HUES64 (cell line): ENCODE data around the gene FAM90A1.
"Not testable (repeated sequence)": the region's sequence is repeated elsewhere in the genome, so short reads cannot be mapped to it uniquely, and the experiment has no call there.

Source experiments
- H3K27ac ChIP-seq: 2 replicates; pipeline ENCODE4 v1.7.0; 2013; ENCODE audit warnings: low read depth, low read length, inconsistent platforms
- H3K27me3 ChIP-seq: 2 replicates; pipeline ENCODE4 v1.6.1; 2013; ENCODE audit warnings: mild to moderate bottlenecking, low read length; ENCODE audit not compliant: insufficient read depth
- H3K36me3 ChIP-seq: 2 replicates; pipeline ENCODE4 v1.6.1; 2013; ENCODE audit warnings: mild to moderate bottlenecking, low read length; ENCODE audit not compliant: insufficient read depth
- H3K4me1 ChIP-seq: 2 replicates; pipeline ENCODE4 v1.6.1; 2013; ENCODE audit warnings: mild to moderate bottlenecking, low read length, moderate library complexity; ENCODE audit not compliant: insufficient read depth
- H3K4me3 ChIP-seq: 2 replicates; pipeline ENCODE4 v1.5.1; 2013; ENCODE audit warnings: mild to moderate bottlenecking, low read length, moderate library complexity
- H3K9ac ChIP-seq: 2 replicates; pipeline ENCODE4 v1.6.1; 2013; ENCODE audit warnings: mild to moderate bottlenecking, low read depth, low read length
- H3K9me3 ChIP-seq: 2 replicates; pipeline ENCODE4 v1.6.1; 2013; ENCODE audit warnings: low read depth, low read length; ENCODE audit not compliant: insufficient read depth
- WGBS: fragments of 150-250, 120-280 bp; methylation state at CpG from one replicate; pipeline ENCODE4 v1.1.7; 2013; ENCODE audit warnings: missing lambda C conversion rate; 5-methylcytosine and 5-hydroxymethylcytosine counted together

The FAM90A1 gene

GRCh38 chr12:8188088-8188487 lies 39.3 kb downstream of the FAM90A1 start:
- H3K9me3 ChIP-seq, H3K9ac ChIP-seq, H3K36me3 ChIP-seq, H3K27me3 ChIP-seq, H3K4me3 ChIP-seq, H3K4me1 ChIP-seq, H3K27ac ChIP-seq: not testable (repeated sequence)
- WGBS = 86% methylated on average over 2 of the region's 2 CpGs

DNA sequence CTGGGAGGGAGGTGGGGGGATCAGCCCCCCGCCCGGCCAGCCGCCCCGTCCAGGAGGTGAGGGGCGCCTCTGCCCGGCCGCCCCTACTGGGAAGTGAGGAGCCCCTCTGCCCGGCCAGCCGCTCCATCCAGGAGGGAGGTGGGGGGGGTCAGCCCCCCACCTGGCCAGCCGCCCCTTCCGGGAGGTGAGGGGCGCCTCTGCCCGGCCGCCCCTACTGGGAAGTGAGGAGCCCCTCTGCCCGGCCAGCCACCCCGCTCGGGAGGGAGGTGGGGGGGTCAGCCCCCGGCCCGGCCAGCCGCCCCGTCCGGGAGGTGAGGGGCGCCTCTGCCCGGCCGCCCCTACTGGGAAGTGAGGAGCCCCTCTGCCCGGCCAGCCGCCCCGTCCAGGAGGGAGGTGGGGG lies 43.2 kb downstream of the FAM90A1 start:
- H3K27ac ChIP-seq, H3K9me3 ChIP-seq, H3K36me3 ChIP-seq, H3K9ac ChIP-seq, H3K4me1 ChIP-seq, H3K27me3 ChIP-seq, H3K4me3 ChIP-seq: not testable (repeated sequence)
- WGBS = 98% methylated on average over 18 of the region's 28 CpGs

DNA sequence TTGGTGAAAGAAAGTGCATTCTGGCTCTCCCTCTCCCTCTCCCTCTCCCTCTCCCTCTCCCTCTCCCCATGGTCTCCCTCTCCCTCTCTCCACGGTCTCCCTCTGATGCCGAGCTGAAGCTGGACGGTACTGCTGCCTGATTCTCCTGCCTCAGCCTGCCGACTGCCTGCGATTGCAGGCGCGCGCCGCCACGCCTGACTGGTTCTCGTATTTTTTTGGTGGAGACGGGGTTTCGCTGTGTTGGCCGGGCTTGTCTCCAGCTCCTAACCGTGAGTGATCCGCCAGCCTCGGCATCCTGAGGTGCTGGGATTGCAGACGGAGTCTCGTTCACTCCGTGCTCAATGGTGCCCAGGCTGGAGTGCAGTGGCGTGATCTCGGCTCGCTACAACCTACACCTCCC lies 44.1 kb downstream of the FAM90A1 start:
- WGBS = 95% methylated on average over 20 of the region's 23 CpGs
- H3K36me3 ChIP-seq, H3K9ac ChIP-seq, H3K4me3 ChIP-seq, H3K9me3 ChIP-seq, H3K27ac ChIP-seq, H3K27me3 ChIP-seq, H3K4me1 ChIP-seq: not testable (repeated sequence)

GRCh38 chr12:8182923-8183322 lies 44.5 kb downstream of the FAM90A1 start:
- not testable (repeated sequence) for H3K27me3 ChIP-seq, H3K9me3 ChIP-seq, H3K36me3 ChIP-seq, H3K4me3 ChIP-seq, H3K4me1 ChIP-seq, H3K9ac ChIP-seq, H3K27ac ChIP-seq
- 91% methylated on average over 4 of the region's 7 CpGs for WGBS

GRCh38 chr12:8181271-8181670 lies 46.1 kb downstream of the FAM90A1 start:
- not testable (repeated sequence) for H3K9ac ChIP-seq, H3K9me3 ChIP-seq, H3K4me1 ChIP-seq, H3K27me3 ChIP-seq, H3K36me3 ChIP-seq, H3K27ac ChIP-seq, H3K4me3 ChIP-seq

GRCh38 chr12:8179989-8180585 lies 47.3 kb downstream of the FAM90A1 start:
- not testable (repeated sequence) for H3K36me3 ChIP-seq, H3K9me3 ChIP-seq, H3K27me3 ChIP-seq, H3K4me1 ChIP-seq, H3K27ac ChIP-seq
- 16% methylated on average over 43 of the region's 43 CpGs for WGBS
- Histone ChIP-seq H3K9ac (peak overlapping the region; percentile 67), H3K4me3 (peak overlapping the region; percentile 59)

DNA sequence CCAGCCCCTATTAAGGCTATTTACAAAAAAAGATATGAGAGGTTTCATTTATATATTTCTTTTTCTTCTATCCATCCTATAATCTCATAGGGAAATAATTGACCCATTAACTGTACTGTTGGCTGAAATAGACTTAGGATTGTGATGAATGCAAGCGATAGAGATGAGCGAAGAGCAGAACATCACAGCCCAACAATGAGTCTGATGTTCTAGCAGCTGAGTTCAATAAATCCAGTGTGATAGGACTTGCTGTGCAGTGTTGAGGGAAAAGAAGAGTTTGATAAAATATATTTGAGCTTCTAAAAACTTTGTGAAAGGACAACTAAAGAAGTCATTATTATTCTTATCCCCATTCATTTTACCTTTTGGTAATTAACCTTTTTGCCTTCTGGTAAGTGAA lies 54.5 kb downstream of the FAM90A1 start:
- H3K27ac ChIP-seq, H3K9me3 ChIP-seq, H3K4me1 ChIP-seq, H3K4me3 ChIP-seq, H3K36me3 ChIP-seq, H3K27me3 ChIP-seq, H3K9ac ChIP-seq: not testable (repeated sequence)
- WGBS = 96% methylated on average over 2 of the region's 2 CpGs
